Urinary bladder (tissue), 4 donors: Measurements from ENCODE around the gene DGKQ. TPM values are rescaled to one million over a fixed set of nuclear protein-coding genes. Genes with fewer than 3 reads are reported as not detected.

Experiments
- DNase-seq: peaks from one replicate; pipeline ENCODE4 v3.0.0-alpha.2; 2015; ENCODE audit errors: extremely low spot score
- H3K27ac ChIP-seq: one replicate; pipeline ENCODE4 v1.5.1; 2013; ENCODE audit warnings: low read depth, mild to moderate bottlenecking, moderate library complexity
- H3K36me3 ChIP-seq: one replicate; pipeline ENCODE4 v1.6.1; 2013; ENCODE audit warnings: mild to moderate bottlenecking, moderate library complexity; ENCODE audit not compliant: insufficient read depth
- H3K4me1 ChIP-seq: one replicate; pipeline ENCODE4 v1.6.1; 2013; ENCODE audit warnings: mild to moderate bottlenecking, moderate library complexity; ENCODE audit not compliant: insufficient read depth
- H3K4me3 ChIP-seq: one replicate; pipeline ENCODE4 v1.5.1; 2013; ENCODE audit warnings: low read depth, low read length
- WGBS: extraction: QIAGEN DNeasy Blood & Tissue Kit; methylation state at CpG from one replicate; pipeline ENCODE4 v1.1.7; 2013; 5-methylcytosine and 5-hydroxymethylcytosine counted together
- polyA plus RNA-seq: library from polyadenylated mRNA; stranded (reverse); fragments of 200-250 nt; gene quantifications from one replicate; pipeline ENCODE4 v1.2.3, GENCODE V29; 2013
- total RNA-seq: library from RNA; depleted of rRNA; stranded (reverse); fragments of >200 nt; gene quantifications from one replicate; pipeline ENCODE4 v1.2.3, GENCODE V29; 2014
- donor health status: healthy with polysubstance abuse.
- donor health status: healthy.

The DGKQ gene
- total and polyA plus RNA-seq, 2 donors: 5.0 to 10.0 TPM

DNA sequence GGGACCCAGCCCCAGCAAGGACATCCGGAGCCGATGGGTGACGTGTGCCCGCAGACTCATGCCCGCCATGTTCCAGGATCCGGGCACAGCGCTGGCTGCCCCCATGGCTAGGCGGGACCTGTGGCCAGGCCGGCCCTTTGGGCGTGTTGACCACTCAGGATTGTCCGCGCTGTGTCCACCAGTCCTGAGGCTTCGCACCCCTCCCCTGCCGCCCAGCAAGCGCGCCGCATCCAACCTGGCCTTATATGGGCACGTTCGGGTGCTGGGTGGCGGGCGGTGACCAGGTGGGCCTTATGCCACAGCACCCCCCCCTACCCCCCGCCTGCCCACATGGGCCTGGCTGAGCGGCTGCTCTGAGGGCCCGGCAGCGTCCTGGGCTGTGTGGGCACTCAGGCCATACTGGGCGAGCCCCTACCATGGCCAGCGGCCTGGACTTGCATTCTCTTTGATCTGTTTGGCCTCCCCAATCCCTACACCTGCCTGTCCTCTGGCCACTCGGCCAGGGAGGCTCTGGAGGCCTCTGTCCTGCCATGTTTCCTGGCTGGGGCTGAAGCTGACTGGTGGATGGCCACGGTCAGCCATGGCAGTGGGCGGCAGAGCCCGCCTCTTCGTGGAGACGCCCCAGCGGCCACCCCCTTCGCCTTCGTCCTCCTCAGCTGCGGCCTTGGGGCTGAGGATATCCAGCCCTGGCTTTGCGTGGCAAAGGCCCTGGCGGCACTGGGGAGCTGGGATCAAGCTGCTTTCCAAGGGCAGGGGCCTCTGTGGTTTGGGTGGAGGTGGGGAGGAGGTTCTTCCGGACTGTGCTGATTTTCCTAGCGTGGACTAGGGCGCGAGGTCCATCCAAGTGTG is 40.1 kb upstream of the DGKQ start:
- WGBS: 97% methylated on average over 43 of the region's 43 CpGs
- H3K4me3 ChIP-seq: no peak overlapping the region
- no peaks in the 10 kb centered on the region for H3K36me3 ChIP-seq

DNA sequence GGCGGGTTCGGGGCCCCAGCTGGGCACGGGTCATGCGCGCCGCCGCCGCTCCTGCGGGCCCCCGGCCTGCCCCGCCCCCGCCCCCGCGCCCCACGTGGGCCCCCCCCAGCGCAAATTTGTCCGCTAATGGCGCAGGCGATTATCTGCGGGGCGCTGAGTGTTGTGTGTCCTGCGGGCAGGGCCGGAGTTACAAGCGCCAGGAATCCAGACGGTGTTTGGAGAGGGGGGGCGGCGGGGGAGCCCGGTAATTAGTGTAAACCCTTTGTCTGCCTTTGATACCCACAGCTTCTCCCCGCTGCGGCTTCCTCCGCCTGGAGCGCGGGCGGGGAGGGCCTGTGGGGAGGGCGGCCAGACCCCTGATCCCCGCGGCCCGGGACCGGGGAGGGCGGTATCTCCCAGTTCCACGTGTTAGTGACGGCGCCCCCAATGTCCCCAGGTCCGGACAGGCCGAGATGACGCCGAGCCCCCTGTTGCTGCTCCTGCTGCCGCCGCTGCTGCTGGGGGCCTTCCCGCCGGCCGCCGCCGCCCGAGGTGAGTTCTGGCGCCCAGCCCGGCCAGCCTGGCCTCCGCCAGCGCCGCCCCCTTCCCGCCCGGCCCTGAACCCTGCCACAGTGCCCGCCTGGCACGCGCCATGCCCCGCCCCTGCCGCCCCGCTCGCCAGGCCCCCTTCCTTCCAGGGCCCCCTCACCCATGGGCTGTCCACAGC is 38.8 kb upstream of the DGKQ start:
- no peak overlapping the region for H3K27ac ChIP-seq
- DNase-seq: no peak
- H3K4me1 ChIP-seq: peaks cover 1% of the 10 kb centered on the region
- 5% methylated on average over 69 of the region's 69 CpGs for whole genome bisulfite sequencing
- H3K36me3 ChIP-seq: no peaks in the 10 kb centered on the region
- peak overlapping the region; percentile 90 for H3K4me3 ChIP-seq

More for the DNA sequence above, 40.1 kb upstream of the DGKQ start:
- Histone ChIP-seq H3K4me1 (peaks cover 1% of the 10 kb centered on the region), H3K27ac (no peak overlapping the region)
- no peak for DNase-seq

- H3K4me3 ChIP-seq: peak overlapping the region; percentile 90
- H3K27ac ChIP-seq: no peak overlapping the region
- 1% methylated on average over 68 of the region's 69 CpGs for WGBS
- H3K36me3 ChIP-seq: no peaks in the 10 kb centered on the region
- H3K4me1 ChIP-seq: peaks cover 1% of the 10 kb centered on the region
- DNase-seq: no peak
Measured at GRCh38 chr4:1011666-1012033, 38.3 kb upstream of the DGKQ start.

GRCh38 chr4:1011022-1011665 is 37.8 kb upstream of the DGKQ start, which contains the start of gene FGFRL1:
TSS of gene FGFRL1 (plus strand) at chr4:1011626. CDS start at chr4:1012486, 860 bp downstream.
- Histone ChIP-seq H3K4me3 (peak within 1 kb of the TSS; percentile 90), H3K27ac (peak within 1 kb of the TSS; percentile 76), H3K36me3 (no peaks in the 10 kb centered on the region), H3K4me1 (peaks cover 1% of the 10 kb centered on the region)
- under 1% methylated on average over 88 of the region's 89 CpGs for WGBS
- DNase-seq: peak; percentile 61

DNA sequence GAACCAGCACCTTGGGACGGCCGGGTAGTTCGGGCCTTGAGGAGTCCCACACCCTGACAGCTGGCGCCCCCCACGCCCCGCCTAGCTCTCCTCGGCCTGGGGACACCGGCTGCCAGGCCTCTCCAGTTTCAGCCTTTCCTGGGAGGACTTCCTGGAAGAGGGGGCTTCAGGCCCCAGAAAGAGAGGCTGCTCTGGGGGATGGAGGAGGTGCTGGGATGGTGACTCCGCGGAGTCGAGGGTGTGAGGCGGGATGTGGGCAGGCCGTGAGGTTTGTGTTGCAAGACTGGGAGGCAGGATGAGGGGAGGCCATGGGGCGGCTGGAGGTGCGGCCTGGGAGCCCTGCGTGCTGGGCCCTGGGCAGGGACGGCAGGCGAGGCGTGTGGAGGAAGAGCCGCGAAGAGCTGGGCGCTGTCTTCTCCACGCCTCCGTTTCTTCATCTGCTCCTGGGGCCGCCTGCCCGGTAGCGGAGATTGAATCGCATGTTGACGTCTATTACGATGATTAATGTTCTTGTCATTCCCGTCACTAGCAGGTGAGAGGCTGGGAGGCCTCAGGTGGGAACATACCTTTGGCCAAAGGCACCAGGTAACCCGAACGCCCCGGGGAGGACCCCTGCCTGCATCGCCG is 37.1 kb upstream of the DGKQ start:
- H3K4me1 ChIP-seq: peaks cover 1% of the 10 kb centered on the region
- no peak for DNase-seq
- 1% methylated on average over 36 of the region's 36 CpGs for WGBS
- peak overlapping the region; percentile 90 for H3K4me3 ChIP-seq
- peak overlapping the region; percentile 76 for H3K27ac ChIP-seq
- no peaks in the 10 kb centered on the region for H3K36me3 ChIP-seq

GRCh38 chr4:1009542-1010394 is 36.4 kb upstream of the DGKQ start:
- Histone ChIP-seq H3K4me1 (peaks cover 1% of the 10 kb centered on the region), H3K4me3 (peak overlapping the region; percentile 52), H3K27ac (no peak overlapping the region), H3K36me3 (no peaks in the 10 kb centered on the region)
- DNase-seq: no peak
- 1% methylated on average over 97 of the region's 109 CpGs for WGBS

DNA sequence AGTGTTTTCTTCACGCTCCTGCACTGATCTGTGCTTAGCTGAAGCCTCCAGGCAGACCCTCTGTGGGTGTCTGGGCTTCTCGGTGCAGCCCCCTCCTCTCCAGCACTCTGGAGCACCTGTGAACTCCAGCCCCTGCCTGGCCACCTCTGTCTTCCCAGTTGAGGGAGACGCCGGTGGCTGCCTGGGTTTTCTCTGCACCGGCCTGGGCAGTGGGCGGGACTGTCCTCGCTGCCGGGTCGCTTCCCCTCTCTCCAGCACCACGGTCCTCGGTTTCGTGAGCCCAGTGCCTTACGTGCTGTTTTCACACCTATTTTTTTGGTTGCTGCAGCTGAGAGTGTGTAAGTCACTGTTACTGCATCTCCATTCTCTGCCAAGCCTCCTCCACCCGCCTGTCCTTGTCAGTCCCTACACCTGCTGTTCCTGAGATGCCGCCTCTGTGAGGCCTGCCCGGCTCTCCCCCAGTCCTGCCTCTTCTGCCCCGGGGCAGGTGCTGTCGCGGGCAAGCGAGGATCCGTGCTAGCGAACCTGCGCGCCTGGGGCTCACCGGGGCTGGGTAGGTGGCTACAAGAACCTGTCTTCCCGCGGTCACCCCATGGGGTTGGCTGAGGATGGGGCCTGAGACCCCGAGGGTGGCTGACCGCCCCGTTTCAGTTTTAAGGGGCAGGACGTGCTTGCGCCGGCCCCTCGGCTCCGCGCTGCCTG is 35.6 kb upstream of the DGKQ start:
- no peak overlapping the region for H3K27ac ChIP-seq
- no peak for DNase-seq
- peaks cover 1% of the 10 kb centered on the region for H3K4me1 ChIP-seq
- H3K4me3 ChIP-seq: peak overlapping the region; percentile 52
- H3K36me3 ChIP-seq: no peaks in the 10 kb centered on the region
- 3% methylated on average over 36 of the region's 36 CpGs for WGBS

DNA sequence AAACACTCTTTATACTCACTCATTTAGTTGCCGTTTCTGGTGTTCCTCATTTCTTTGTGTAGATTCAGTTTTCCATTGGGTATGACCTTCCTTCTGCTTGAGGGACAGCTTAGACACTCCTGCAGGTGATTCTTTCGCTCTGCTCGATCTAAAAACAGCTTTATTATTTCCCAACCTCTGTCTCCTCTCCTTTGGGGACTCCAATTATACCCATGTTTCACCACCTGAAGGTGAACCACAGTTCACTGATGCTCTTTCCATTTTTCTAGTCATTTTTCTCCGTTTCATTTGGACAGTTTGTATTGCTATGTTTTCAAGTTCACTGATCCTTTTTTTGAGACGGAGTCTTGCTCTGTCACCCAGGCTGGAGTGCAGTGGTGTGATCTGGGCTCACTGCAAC is 33.5 kb upstream of the DGKQ start:
- Histone ChIP-seq H3K36me3 (no peaks in the 10 kb centered on the region), H3K4me1 (peaks cover 3% of the 10 kb centered on the region), H3K4me3 (no peak overlapping the region), H3K27ac (no peak overlapping the region)
- 91% methylated on average over 5 of the region's 5 CpGs for WGBS
- no peak for DNase-seq

DNA sequence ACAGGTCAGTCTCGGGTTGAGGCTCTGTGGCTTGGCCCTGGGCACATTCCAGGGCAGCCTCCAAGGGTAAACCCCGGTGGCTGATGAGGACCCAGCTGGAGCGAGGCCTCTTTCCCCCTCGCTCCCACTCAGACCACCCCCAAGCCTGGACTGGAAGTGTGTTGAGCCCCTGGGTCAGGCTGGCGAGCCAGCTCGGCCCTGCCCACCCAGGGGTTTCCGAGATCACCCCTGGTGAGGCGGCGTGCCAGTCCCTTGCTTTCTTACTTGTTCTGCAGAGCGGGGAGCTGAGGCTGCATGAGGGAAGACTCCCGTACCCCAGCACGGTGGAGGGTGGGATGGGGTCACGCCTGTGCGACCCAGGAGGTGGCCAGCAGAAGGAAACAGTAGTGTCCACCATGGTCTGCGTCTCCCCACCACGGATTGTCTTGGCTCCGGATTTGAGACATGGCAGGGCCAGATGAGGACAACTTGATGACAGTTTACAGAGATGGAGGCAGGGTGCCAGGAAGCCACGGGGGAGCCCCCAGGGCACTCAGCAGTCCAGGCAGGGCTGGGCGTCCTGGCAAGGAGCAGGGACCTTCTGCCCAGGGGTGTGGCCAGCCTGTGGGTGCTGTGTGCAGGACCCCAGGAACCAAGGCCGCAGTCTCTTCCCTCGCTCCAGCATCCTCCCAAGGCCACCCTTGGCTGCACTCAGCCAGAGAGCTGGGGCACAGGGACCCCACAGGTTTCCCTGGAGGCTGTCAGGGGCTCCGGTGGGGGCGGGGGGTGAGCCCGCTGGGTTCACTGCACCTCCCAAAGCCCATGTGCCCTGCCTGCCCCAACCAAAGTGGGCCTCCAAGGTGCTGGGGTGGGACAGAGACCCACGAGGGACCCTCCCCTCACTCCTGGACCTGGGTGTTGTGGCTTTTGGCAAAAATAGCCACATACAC is 31.5 kb upstream of the DGKQ start:
- Histone ChIP-seq H3K4me3 (no peak overlapping the region), H3K36me3 (no peaks in the 10 kb centered on the region), H3K27ac (no peak overlapping the region), H3K4me1 (peaks cover 2% of the 10 kb centered on the region)
- 71% methylated on average over 25 of the region's 25 CpGs for WGBS
- DNase-seq: no peak

GRCh38 chr4:1004071-1004418 is 30.7 kb upstream of the DGKQ start:
- no peak overlapping the region for H3K4me3 ChIP-seq
- 89% methylated on average over 13 of the region's 13 CpGs for WGBS
- no peak overlapping the region for H3K27ac ChIP-seq
- H3K4me1 ChIP-seq: peaks cover 2% of the 10 kb centered on the region
- no peaks in the 10 kb centered on the region for H3K36me3 ChIP-seq
- no peak for DNase-seq

DNA sequence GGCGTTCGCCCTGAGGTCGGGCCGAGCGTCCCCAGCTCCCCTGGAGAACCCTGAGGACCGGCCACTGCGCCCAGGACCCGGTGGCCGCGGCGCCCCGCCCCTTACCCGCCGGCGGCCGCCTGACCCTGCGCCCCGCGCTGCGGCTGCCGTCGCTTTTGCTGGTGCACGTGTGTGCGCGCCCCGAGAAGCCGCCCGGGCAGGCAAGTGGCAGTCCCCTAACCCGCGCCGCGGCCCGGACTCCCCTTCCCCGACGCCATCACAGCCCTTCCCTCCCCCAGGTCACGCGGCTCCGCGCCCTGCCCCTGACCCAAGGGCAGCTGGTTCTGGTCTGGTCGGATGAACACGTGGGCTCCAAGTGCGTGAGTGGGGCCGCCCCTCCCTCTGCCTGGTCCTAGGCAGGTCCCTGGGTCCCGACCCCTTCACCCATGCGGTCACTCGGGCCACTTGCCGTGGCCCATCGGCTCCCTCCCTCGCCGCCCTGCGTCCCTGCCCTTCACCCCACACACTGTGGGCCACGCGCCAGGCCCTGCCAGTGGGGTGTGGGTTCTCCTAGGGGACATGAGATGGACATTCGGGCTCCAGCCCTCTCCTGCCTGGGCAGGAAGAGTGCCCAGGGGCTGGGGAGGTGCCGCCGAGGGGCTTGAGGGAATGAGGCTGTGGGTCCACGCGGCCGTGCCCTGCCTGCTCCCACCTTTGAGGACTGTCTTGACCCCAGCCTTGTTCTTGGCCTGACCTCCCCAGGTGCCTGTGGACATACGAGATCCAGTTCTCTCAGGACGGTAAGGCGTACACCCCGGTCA is 30.1 kb upstream of the DGKQ start:
- Histone ChIP-seq H3K27ac (no peak overlapping the region), H3K36me3 (no peaks in the 10 kb centered on the region), H3K4me3 (no peak overlapping the region), H3K4me1 (peaks cover 2% of the 10 kb centered on the region)
- no peak for DNase-seq
- 26% methylated on average over 63 of the region's 63 CpGs for WGBS
